Fibroblast of villous mesenchyme (primary cell): ENCODE data around the gene PDLIM7. TPM values are rescaled to one million over a fixed set of nuclear protein-coding genes. Genes with fewer than 3 reads are reported as not detected.

Experiments used
- DNase-seq: peaks from one replicate; pipeline ENCODE4 v3.0.0-alpha.2; 2010; ENCODE audit warnings: low read depth
- H3K4me3 ChIP-seq: 2 replicates; pipeline ENCODE4 v1.5.1; 2011; ENCODE audit warnings: low read depth, mild to moderate bottlenecking, low read length
- total RNA-seq: library from RNA; depleted of rRNA; stranded (reverse); fragments of >200 nt; gene quantifications from 2 replicates; pipeline ENCODE4 v1.2.3, GENCODE V29; 2012
- TF ChIP-seq, protein P1 (sequence below): IDR thresholded peaks from 2 replicates; pipeline ENCODE4 v1.5.1; 2012; ENCODE audit warnings: low read depth, mild to moderate bottlenecking, low read length; ENCODE audit not compliant: insufficient read depth

Gene PDLIM7
- total RNA-seq, 1 donor = 283 TPM

DNA sequence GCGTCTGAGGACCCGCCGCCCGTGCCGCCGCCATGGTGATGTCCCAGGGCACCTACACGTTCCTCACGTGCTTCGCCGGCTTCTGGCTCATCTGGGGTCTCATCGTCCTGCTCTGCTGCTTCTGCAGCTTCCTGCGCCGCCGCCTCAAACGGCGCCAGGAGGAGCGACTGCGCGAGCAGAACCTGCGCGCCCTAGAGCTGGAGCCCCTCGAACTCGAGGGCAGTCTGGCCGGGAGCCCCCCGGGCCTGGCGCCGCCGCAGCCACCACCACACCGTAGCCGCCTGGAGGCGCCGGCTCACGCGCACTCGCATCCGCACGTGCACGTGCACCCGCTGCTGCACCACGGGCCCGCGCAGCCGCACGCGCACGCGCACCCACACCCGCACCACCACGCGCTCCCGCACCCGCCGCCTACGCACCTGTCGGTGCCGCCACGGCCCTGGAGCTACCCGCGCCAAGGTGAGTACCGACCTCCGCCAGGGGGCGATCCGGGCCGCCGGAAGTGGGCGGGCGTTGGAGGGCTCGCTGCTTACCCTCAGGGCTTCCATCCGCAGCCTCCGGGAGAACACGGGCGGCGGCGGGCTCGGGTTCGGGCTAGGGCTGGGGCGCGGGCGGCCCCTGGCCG lies 42.3 kb downstream of the PDLIM7 start:
- peak; percentile 65 for DNase-seq
- TF ChIP-seq, protein P1, sequence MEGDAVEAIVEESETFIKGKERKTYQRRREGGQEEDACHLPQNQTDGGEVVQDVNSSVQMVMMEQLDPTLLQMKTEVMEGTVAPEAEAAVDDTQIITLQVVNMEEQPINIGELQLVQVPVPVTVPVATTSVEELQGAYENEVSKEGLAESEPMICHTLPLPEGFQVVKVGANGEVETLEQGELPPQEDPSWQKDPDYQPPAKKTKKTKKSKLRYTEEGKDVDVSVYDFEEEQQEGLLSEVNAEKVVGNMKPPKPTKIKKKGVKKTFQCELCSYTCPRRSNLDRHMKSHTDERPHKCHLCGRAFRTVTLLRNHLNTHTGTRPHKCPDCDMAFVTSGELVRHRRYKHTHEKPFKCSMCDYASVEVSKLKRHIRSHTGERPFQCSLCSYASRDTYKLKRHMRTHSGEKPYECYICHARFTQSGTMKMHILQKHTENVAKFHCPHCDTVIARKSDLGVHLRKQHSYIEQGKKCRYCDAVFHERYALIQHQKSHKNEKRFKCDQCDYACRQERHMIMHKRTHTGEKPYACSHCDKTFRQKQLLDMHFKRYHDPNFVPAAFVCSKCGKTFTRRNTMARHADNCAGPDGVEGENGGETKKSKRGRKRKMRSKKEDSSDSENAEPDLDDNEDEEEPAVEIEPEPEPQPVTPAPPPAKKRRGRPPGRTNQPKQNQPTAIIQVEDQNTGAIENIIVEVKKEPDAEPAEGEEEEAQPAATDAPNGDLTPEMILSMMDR = peak; percentile 53
- peak overlapping the region; percentile 57 for H3K4me3 ChIP-seq

DNA sequence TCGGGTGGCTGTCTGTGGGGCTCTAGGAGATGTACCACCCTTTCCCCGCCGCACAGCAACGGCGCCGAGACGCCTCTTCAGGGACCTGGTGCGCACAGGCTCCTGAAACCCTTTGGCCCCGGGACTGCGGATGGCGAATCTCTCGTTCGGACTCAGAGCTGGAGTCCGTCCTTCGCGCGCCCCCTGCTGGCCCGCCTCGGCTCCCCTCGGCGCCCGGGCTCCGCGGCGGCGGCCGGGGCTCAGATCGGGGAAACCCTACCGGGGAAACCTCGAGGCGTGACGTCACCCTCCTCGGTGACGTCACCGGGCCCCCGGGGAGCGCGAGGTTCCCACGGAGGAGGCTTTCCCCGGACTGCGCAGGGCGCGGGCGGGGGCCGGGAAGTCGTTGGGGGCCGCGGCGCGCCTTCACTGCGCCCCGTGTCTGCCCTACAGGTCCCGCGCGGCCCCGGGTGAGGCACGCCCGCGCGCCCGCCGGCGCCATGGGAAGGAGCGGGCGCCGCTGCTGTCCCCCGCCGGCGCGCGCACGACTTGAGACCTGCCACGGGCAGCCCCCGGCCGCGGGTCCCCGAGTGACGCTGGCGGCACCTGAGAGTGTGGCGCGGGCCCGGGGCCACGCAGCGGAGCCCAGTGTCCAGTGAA lies 42.9 kb downstream of the PDLIM7 start:
- peak; percentile 89 for DNase-seq
- TF ChIP-seq, protein P1 = peak; percentile 88

DNA sequence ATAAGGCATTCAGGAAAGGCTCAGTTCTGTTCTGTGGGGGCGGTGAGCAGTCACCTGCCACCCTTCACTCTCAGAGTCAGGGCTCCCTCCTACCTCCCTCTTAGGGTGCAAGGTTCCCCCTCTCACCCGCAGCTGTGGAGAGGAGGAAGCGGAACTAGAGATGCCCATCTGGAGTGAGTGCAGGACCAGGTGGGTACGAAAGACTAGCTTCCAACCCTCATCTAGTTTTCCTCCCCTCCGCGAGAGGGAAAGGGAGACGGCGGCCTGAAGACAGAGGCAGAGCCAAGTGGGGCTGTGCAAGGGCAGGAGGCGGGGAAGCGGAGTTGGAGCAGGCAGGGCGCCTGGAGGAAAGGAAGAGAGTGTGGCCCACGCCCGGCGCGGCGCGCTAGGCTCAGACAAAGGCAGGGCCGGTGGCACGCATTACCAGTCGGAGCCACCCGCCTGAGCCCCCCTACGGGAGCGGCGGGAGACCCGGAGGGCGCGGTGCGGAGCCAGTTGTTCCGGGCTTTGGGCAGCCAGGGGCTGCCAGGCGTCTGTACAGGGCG lies 43.5 kb downstream of the PDLIM7 start:
- peak; percentile 14 for DNase-seq
- H3K4me3 ChIP-seq = peak overlapping the region; percentile 50

More for the DNA sequence above, 42.9 kb downstream of the PDLIM7 start:
- H3K4me3 ChIP-seq = peak overlapping the region; percentile 57

DNA sequence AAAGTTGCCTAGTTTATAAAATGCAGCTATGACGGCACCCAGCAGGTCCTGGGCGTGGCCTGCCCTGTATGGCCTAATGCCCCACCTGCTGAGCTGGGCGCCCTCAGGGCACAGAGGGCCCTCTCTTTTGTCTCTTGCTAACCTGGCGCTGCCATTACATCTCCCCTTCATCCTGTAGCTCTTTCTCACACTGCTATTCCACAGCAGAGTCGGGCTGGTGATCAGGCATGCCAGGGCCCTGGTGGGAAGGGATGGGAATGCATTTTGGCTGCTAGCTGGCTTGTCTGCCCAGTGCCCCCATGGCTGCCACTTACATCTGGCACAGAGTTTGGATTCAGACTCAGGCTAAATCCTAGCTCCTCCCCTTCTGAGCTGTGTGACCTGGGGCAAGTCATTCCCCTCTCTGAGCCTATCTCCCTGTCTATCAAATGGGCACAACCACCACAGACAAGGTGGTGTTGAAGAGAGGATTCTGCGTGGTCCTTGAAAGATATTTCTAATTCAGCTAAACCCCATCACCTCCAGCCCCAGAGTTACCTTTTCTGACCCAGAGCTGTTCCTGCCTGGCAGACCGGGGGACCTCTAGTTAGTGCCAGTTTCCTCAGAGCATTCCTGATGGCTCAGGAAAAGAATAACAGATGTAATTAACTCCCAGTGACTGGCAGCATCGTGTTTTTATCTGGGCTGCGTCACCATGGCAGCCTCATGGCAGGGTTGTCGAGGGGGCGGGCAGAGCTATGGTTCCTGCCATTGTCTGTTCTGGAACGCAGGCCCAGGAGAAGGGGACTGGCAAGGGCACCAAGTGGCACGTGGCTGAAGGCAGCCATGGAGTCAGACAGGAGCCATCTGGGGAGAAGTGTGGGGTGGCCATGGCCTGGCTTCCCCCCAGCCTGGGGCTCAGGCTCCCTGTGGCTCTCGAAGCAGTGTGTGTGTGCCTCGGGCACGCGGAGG lies 44.4 kb downstream of the PDLIM7 start:
- TF ChIP-seq, protein P1 = no peak
- DNase-seq = no peak
- no peak overlapping the region for H3K4me3 ChIP-seq

More for the DNA sequence above, 43.5 kb downstream of the PDLIM7 start:
- TF ChIP-seq, protein P1 = no peak

DNA sequence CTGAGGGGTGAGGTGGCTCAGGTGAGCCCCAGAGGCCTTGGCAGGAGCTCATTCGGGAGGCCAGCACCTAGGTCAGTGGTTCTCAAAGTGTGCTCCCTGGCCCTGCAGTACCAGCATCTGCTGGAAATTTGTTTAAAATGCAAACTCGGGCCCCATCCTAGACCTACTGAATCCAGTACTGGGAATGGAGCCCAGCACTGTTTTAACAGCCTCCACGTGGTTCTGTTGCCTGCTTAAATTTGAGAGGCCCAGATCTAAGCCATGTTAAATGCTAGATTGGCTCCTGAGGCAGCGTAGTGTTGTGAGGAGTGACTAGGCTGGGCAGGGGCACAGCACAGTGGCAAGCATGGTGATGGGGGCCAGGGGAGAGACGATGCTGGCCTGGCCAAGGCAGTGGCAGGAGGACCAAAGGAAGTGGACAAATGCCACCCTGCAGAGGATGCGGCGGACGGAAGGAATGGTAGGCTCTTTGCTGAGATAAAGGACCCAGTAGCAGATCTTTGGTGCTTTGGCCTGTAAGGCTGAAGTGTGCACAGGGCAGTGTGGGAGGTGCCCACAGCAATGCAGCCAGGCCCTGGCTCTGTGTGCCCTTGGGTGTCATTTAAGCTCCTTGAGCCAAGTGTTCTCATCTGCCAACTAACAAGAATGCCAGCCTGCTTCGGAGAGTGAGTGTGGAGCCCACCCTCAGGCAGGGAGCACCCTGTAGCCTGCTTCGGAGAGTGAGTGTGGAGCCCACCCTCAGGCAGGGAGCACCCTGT lies 46.6 kb downstream of the PDLIM7 start:
- H3K4me3 ChIP-seq = no peak overlapping the region
- TF ChIP-seq, protein P1 = no peak
- DNase-seq = no peak
